BJ (cell line): Measurements from ENCODE around the gene EIF4G2. TPM values are rescaled to one million over a fixed set of nuclear protein-coding genes. Genes with fewer than 3 reads are reported as not detected.

Experiments used
- CTCF ChIA-PET: fragments of 350-600 bp; formaldehyde crosslinking; extraction: SDS; loops from one replicate; lab custom pipeline; 2021; ENCODE audit warnings: antibody characterized with exemption, inconsistent platforms; lab: Yijun Ruan, JAX
- POLR2A ChIA-PET: fragments of 300-600 bp; sonication (Branson Sonifier 250); formaldehyde crosslinking; extraction: SDS; loops from one replicate; lab custom pipeline; 2021; ENCODE audit warnings: antibody characterized with exemption; lab: Charles Lee
- DNase-seq: peaks from one replicate; pipeline ENCODE4 v3.0.0-alpha.2; 2011; ENCODE audit warnings: low read depth
- H3K27me3 ChIP-seq: 2 replicates; pipeline ENCODE4 v1.6.0; 2011; ENCODE audit warnings: low read length; ENCODE audit not compliant: control insufficient read depth, insufficient read depth
- H3K36me3 ChIP-seq: 2 replicates; pipeline ENCODE4 v1.5.1; 2011; ENCODE audit warnings: low read length; ENCODE audit not compliant: control insufficient read depth, insufficient read depth
- H3K4me3 ChIP-seq: 2 replicates; pipeline ENCODE4 v1.5.1; 2011; ENCODE audit warnings: low read depth, mild to moderate bottlenecking, control low read depth, low read length
- CTCF ChIP-seq: IDR thresholded peaks from 2 replicates; pipeline ENCODE4 v1.5.1; 2011; ENCODE audit warnings: low read depth, mild to moderate bottlenecking, control low read depth, inconsistent platforms, low read length, moderate library complexity; ENCODE audit not compliant: insufficient read depth
- polyA plus RNA-seq: library from polyadenylated mRNA; depleted of rRNA; stranded (reverse); fragments of >200 nt; gene quantifications from 2 replicates; pipeline ENCODE4 v1.2.3, GENCODE V29; 2011

EIF4G2 gene
- polyA plus RNA-seq, 1 experiment, result 472 TPM

- POLR2A ChIA-PET, result no interaction called here
- Histone ChIP-seq H3K4me3 (peak overlapping the region; percentile 13; the same call in 1 of the 2 replicates), H3K27me3 (no peaks in the 10 kb centered on the region), H3K36me3 (peaks cover 21% of the 10 kb centered on the region)
- TF ChIP-seq CTCF, result no peak
- CTCF ChIA-PET, result interaction anchor here (0.7 to 3.8 kb wide), 5 partner anchors 10 to 983 kb away, joined by 3 to 31 read pairs (median 3); no protein-coding TSS in a partner anchor
- no peak for DNase-seq
These were observed 3.0 kb downstream of the EIF4G2 start for GRCh38 chr11:10805741-10806140.

GRCh38 chr11:10803676-10804075, 5.0 kb downstream of the EIF4G2 start:
- Histone ChIP-seq H3K27me3 (no peaks in the 10 kb centered on the region), H3K36me3 (peaks cover 29% of the 10 kb centered on the region), H3K4me3 (no peak overlapping the region)
- POLR2A ChIA-PET, result interaction anchor here (0.6 kb wide), 1 partner anchor 25 kb away, joined by 6 read pairs; no protein-coding TSS in a partner anchor
- CTCF ChIA-PET, result interaction anchor here (1.0 to 3.8 kb wide), 9 partner anchors 11 to 225 kb away, joined by 3 to 31 read pairs (median 4); no protein-coding TSS in a partner anchor
- no peak for TF ChIP-seq CTCF
- DNase-seq, result no peak

DNA sequence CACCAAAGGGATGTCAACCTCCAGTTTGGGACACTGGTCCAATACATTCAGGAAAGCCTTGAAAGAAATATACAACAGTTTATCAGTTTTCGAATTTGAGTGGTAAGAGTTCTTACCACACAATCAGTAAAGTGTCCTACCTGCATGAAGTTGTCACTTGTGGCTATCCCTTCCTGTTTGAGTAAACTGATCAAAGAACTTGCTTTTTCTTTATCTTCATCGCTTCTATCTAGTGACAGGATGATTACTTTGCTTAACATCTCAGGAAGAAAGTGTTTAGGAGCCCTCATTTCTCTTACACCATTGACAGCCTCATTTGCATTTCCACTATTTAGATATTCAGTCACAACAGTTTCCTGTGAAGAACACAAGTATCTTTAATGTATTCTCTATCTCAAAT, 8.4 kb downstream of the EIF4G2 start:
- peaks cover 23% of the 10 kb centered on the region for H3K36me3 ChIP-seq
- ChIA-PET POLR2A (no interaction called here), CTCF (interaction anchor here (1.0 to 2.2 kb wide), 3 partner anchors 8 to 227 kb away, joined by 3 to 15 read pairs (median 4); partner anchors contain the start of gene EIF4G2)
- no peak for TF ChIP-seq CTCF
- H3K27me3 ChIP-seq, result no peaks in the 10 kb centered on the region
- H3K4me3 ChIP-seq, result no peak overlapping the region
- no peak for DNase-seq

GRCh38 chr11:10798330-10798928, 10.3 kb downstream of the EIF4G2 start:
- ChIA-PET POLR2A (interaction anchor here (1.1 kb wide), 1 partner anchor 11 kb away, joined by 4 read pairs; the partner anchor contains the start of gene EIF4G2), CTCF (interaction anchor here (0.5 to 1.7 kb wide), 6 partner anchors 16 to 989 kb away, joined by 3 to 8 read pairs (median 4); no protein-coding TSS in a partner anchor)
- no peak for DNase-seq
- TF ChIP-seq CTCF, result no peak
- no peak overlapping the region for H3K4me3 ChIP-seq
- no peaks in the 10 kb centered on the region for H3K27me3 ChIP-seq
- peaks cover 19% of the 10 kb centered on the region for H3K36me3 ChIP-seq

- POLR2A ChIA-PET, result no interaction called here
- H3K27me3 ChIP-seq, result no peaks in the 10 kb centered on the region
- H3K36me3 ChIP-seq, result peaks cover 12% of the 10 kb centered on the region
- CTCF ChIA-PET, result interaction anchor here (1.5 to 1.7 kb wide), 2 partner anchors 27 to 223 kb away, joined by 4 to 8 read pairs; no protein-coding TSS in a partner anchor
- DNase-seq, result no peak
- TF ChIP-seq CTCF, result no peak
- no peak overlapping the region for H3K4me3 ChIP-seq
These were observed 11.2 kb downstream of the EIF4G2 start for GRCh38 chr11:10797531-10797930.
